Measurements from ENCODE around the gene GCNT4.
"Not testable (repeated sequence)": the region's sequence is repeated elsewhere in the genome, so short reads cannot be mapped to it uniquely, and the experiment has no call there.

Gene GCNT4, protein sequence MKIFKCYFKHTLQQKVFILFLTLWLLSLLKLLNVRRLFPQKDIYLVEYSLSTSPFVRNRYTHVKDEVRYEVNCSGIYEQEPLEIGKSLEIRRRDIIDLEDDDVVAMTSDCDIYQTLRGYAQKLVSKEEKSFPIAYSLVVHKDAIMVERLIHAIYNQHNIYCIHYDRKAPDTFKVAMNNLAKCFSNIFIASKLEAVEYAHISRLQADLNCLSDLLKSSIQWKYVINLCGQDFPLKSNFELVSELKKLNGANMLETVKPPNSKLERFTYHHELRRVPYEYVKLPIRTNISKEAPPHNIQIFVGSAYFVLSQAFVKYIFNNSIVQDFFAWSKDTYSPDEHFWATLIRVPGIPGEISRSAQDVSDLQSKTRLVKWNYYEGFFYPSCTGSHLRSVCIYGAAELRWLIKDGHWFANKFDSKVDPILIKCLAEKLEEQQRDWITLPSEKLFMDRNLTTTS

DNA sequence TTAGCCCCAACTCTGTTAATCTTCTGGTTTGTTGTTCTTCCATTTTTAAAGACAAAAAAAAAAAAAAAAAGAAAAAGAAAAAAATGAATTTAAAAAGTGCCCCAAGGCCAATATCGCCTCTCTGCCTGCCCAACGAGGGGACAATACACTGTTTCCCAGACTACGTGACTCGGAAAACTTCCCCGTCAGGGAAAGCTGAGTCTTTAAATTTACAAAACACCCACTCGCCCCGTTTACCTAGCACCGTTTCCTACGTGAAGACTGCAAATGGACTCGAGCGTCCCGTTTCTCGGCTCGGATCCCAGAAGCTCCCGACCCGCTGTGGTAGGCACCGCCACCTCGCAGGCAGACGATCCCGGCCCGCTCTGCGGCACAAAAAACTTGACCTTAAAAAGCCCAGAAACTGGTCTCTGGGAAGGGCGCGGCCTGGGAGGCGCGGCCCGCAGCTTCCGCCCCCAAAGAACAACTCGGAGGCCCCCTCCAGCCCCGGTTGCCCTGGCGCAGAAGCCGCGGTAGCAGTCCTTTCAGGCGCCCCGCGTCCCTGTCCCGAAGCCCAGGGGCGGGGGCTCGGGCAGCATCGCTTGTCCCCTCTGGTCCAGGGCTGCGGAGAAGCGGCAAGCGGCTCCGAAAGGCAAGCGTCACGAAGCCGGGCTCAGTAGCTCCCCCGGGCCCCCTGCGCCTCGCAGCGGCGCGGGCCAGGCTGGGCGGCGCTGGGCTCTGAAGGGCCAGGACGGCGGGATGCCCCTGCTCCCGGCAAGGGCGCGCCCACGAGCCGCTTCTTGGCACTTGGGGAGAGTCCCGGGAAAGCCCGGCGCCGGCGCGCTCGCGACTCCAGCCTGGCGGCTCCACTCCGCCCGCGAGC is at the start of gene GCNT4:
TSS of gene GCNT4 (minus strand) at position 367 of the 862 bp plus-strand sequence. CDS start 22,521 bp downstream, outside the sequence.
- DNase-seq (ENCODE audit: low read depth, low spot score): peak; percentile 71

DNA sequence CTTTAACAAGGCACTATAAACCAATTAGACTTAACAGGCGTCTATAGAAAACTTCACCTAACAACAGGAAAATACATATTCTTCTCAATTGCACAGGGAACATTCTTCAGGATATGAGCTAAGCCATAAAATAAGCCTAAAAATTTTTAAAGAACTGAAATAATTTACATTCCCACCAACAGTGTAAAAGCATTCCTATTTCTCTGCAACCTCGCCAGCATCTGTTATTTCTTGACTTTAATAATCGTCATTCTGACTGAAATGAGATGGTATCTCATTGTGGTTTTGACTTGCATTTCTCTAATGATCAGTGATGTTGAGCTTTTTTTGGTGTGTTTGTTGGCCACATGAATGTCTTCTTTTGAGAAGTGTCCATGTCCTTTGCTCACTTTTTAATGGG is 43.6 kb upstream of the GCNT4 start:
- not testable (repeated sequence) for DNase-seq (ENCODE audit: low read depth, low spot score)

DNA sequence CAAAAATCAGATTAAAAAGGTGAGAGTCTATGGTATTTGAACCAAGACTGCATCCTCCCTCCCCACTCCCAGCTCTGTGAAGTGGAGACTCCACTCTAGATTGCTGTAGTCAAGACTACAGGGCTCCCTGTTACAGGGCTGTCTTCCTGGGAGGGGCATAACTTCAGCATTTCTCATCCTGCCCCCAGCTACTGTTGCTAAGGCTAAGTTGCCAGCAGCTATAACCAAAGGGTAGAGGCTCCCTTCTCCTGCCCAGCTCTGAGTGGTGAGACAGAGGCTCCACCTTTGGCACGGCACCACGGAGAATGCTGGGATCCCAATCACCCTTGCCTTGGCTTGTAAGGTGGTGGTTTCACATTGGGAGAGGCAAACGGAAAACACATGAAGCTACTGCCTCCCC is 39.2 kb upstream of the GCNT4 start:
- no peak for DNase-seq (ENCODE audit: low read depth, low spot score)

DNA sequence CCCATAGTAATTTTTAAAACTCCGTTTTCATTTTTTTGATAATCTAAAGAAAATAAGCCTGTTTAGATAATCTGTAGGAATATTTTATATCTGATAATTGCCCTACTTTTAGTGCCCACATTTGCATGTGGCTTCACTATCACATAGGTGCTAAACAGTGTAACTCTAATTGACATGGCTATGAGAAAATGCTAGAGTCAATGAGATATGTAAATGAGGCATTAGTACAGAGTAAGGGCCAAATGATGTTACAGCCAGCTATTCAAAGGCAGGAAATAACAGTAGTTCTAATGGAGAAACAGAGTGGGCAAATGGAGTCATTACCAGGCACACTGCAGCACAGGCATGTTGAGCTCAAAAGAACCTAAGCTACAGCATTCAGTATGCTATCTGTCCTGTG is 37.3 kb upstream of the GCNT4 start:
- DNase-seq (ENCODE audit: low read depth, low spot score): no peak

DNA sequence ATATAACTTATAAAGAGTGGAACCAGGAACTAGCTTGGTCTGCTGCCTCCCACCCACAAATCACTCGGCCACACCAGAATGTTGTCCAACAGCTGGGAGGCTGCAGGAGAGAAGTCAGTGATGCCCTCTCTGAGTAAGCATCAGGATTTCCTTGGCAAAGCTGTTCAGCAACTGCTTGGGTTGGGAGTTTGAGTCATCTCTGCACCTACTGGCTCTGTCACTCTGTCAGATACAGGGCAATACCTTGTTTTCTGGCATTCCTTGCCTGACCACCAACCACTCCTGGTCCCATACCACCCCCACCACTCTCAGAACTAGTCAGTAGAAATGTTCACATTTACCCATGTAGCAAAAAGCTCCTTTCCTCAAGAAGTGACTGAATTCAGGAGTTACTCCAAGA is 36.8 kb upstream of the GCNT4 start:
- DNase-seq (ENCODE audit: low read depth, low spot score): no peak

DNA sequence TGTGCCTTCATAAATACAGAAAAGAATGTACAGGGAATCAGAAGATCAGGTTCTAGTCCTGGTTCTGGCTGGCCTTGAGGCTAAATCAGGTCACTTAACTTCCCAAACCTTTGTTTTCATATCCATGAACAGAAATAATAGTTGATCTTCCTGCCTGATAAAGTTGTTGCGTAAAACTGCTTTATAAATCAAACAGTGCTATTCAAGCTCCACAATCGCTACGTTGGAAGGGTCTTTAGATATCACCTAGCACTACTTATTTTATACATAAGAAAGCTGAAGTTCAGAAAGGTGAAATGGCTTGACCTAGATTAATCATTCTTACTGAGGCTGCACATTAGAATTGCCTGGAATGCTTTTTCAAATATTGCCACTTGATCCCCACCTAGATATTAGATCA is 36.3 kb upstream of the GCNT4 start:
- DNase-seq (ENCODE audit: low read depth, low spot score): no peak

DNA sequence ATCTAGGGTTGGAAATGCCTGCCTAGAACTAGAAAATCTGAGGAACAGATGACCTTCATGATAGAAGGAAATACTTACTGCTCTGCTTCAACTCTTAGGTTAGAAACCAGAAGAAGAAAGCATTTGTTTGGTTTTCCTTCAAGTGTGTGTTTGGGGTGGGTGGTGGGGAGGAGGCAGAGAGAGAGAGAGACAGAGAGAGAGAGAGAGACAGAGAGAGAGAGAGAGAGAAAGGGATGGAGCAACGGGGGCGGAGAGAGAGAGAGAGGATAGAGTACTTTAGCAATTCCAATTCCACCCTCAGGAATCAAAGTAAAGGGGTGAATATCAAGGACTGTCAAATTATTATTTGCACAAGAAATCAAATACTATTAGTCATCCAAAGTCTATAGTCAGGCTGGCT is 29.2 kb upstream of the GCNT4 start:
- no peak for DNase-seq (ENCODE audit: low read depth, low spot score)

DNA sequence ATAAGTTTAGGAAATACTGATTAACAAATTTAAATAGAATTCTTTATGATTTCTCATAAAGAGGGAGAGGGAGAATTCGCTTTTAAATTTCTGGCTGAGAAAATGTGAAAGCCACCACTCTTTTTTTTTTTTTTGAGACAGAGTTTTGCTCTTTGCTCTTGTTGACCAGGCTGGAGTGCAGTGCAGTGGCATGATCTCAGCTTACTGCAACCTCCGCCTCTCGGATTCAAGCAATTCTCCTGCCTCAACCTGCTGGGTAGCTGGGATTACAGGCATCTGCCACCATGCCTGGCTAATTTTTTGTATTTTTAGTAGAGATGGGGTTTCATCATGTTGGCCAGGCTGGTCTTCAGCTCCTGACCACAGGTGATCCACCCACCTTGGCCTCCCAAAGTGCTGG is 27.0 kb upstream of the GCNT4 start:
- DNase-seq (ENCODE audit: low read depth, low spot score): not testable (repeated sequence)

DNA sequence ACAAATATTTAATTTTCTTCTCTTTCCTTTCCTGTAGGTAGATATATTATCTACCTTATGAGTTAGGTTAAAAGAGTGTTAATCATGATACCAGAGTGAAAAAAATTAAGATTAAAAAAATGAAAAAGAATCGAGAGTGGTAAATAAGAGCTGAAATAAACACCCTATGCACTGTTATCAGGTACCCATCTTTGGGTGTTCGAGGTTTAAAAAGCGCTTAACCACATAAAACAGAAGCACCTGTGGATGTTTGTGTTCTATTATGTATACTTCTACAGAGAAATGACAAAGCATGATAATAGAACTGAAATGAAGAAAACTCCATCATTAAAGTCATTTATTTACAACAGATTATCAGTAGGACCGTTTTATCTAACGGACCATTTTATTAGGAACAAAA is 25.7 kb upstream of the GCNT4 start:
- DNase-seq (ENCODE audit: low read depth, low spot score): no peak

DNA sequence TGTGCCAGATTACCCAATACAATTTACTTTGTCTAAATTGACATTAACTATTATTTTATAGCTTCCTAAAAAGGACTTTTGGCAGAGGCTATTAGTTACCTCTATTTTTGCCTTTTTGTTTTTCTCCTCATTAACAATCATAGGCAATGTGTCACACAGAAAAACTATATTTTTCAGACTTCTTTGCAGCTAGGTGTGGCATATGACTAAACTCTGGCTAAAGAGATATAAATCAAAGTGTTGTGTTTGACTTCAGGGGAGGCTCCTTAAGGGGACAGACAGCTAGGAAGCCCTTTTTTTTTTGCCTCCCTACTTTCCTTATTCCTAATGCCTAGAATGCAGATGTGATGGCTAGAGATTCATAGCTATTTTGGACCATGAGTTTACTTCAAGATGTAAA is 19.7 kb upstream of the GCNT4 start:
- no peak for DNase-seq (ENCODE audit: low read depth, low spot score)

DNA sequence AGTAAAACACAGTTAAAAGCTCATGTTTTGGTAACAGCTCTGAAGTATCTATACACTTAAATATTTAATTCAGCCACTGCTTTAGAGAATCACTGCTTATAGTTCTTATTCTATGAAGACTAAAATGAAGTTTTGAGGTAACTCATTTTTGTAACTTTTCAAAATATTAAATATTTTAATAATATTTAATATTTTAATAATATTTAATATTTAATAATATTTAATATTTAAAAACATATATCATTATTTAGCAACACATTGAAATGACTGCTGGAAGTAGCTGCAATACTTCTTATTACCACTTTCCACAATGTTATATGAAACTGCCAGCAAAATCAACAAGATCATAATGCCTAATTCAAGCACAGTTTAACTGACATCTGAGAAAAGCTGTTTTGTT is 18.7 kb upstream of the GCNT4 start:
- no peak for DNase-seq (ENCODE audit: low read depth, low spot score)

DNA sequence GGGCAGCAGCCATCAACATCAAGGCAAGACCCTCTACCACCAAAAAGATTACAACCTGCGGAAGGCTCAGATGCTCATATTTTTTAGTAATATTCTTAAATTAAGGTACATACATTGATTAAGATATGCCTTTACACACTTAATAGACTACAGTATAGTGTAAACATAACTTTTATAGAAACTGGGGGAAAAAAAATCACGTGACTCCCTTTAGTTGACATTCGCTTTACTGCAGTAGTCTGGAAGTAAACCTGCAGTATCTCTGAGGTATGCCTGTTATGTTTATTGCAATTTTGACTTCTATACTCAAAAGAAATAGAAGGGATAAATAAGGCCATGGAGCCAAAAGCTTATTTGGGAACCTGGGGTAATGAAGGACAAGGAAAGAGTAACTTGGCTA is 15.1 kb upstream of the GCNT4 start:
- no peak for DNase-seq (ENCODE audit: low read depth, low spot score)

DNA sequence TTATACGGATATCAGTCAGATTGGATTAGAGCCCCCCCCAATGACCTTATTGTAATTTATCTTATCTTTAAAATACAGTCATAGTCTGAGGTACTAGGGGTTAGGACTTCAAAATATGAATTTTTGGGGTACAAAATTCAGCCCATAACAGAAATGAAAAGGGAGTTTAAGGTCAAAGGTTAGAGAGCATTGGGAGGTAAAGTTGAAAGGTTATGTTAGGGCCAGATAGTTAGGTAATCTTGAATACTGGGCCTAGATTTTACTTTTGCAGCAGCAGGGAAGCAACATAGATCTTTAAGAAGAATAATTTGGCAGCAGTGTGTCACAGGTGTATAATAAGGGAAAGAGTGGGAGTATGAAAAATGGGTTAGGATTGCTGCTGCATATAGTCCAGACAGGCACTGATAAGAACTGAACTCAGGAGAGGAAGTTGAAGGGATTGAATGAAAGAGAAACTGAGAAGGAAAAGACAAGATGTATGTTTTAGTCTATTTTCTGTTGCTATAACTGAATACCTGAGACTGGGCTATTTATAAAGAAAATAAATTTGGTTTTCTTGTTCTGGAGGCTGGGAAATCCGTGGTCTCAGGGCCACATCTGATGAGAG is 10.7 kb upstream of the GCNT4 start:
- DNase-seq (ENCODE audit: low read depth, low spot score): no peak

DNA sequence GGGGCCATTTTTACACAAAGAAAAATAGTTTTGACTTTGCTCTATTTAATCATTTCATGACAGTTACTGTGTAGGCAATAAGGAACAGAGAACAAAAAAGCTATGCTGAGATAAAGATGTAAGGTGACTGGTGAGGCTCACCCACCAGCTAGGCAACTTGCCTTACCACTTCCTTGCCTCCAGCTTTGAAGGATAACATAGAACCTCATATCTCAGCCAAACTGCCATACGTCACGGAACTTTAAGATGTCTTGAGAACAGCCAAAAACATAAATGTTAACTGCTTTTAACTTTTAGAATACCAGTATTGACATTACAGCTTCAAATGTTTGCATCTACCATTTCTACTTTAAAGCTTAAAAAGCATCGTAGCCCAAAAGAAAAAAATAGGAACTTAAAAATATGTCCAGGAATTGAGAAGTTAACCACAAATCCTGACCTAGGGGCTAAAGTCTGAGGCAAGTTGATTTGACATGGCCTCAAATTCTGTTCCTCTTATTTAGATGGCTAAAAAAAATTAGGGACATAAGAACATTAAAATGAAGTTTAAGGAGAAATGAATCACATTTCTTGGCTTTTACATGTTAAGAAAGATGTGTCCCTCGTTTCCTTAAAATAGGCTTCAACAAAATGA is 7.7 kb upstream of the GCNT4 start:
- no peak for DNase-seq (ENCODE audit: low read depth, low spot score)

DNA sequence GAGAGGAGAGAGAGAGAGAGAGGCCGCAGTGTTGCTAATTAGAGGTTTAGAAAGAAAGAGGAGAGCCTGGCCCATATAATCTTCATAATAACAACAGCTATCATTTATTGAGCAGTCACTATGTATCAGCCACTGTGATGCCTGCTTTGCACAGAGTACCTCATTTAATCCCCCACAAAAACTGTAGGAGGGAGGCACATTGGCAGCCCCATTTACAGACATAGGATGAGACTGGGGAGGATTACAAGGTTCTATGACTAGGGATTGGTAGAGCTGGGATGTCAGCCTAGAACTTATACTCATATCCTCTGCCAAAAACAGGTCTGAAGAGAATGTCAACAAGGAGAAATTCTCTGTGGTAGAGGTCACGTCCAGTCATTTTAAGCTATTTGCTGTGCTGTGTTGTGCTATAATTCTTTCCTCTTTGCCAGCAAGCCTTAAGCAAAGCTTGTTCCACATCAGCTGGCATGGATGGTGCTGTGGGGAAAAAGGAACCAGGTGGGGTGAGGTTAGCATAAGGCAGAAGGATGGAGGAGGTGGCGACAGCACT is 6.7 kb upstream of the GCNT4 start:
- DNase-seq (ENCODE audit: low read depth, low spot score): no peak

DNA sequence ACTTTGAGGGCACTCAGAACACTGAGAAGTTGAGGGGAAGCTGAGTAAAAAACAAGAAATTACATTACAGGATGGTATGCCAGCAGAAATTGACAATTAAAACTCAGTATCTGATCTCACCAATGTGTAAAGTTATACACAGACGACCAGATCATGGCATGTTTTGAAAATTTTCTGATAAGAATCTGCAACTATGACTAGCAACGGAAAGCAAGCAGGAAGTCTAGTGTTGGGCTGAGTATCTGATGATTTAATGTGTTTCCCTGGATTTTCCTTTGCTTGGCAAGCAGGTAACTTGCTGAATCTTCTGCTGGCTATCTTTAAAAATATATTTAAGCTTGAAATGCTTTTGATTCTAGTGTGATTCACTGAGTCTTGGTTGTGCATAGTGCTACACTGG is 5.2 kb upstream of the GCNT4 start:
- DNase-seq (ENCODE audit: low read depth, low spot score): no peak

DNA sequence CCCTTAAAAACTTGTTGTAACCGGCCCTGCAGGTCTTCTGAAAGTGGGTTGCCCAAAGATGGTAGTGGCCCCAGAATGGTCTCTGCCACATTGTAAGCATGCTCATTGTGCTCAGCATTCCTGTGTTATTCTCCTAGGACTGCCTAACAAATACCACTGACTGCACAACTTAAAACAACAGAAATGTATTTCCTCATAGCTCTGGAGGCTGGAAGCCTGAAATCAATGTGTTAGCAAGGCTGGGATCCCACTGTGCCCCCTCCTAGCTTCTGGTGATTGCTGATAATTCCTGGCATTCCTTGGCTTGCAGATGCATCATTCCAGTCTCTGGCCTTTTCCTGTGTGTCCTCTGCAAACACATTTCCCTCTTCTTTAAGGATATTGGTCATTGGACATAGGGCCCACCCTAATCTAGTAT is 3.4 kb upstream of the GCNT4 start:
- peak; percentile 37 for DNase-seq (ENCODE audit: low read depth, low spot score)

DNA sequence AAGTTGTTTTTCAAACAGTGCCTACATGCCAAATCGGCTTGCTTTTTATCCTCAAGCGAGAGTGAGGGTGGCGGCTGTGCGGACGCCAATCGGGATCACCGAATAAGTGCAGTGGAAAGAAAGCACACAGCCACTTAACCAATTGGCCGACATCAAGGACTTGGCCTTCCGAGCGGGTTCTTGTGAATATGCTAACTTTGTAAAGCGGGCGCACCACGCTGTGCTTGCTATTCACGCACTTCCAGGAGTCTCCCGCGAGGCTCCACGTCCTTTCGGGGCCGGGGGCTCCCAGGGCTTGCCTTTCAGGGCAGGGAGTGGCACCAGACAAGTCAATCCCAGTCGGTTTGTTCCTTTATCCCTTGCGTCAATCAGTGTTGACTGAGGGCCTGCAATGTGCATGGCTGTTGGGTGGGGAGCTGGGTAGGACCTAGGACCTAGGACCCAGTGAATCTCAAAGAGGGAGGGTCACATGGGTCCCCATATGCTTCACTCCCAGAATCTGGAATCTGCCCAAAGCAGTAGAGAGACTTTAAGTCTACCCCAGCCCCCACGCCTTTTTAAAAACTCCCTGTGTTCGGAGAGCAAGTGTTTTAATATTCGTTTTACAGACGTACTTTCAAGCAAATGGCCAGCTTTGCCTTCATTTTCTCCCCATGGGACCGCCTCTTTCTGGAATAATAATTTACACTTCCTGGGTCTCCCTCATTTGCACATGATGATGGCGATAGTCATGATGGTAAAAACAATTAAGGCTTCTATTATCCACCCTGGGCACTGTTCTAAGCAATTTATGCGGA is 2.0 kb upstream of the GCNT4 start:
- DNase-seq (ENCODE audit: low read depth, low spot score): peak; percentile 65

DNA sequence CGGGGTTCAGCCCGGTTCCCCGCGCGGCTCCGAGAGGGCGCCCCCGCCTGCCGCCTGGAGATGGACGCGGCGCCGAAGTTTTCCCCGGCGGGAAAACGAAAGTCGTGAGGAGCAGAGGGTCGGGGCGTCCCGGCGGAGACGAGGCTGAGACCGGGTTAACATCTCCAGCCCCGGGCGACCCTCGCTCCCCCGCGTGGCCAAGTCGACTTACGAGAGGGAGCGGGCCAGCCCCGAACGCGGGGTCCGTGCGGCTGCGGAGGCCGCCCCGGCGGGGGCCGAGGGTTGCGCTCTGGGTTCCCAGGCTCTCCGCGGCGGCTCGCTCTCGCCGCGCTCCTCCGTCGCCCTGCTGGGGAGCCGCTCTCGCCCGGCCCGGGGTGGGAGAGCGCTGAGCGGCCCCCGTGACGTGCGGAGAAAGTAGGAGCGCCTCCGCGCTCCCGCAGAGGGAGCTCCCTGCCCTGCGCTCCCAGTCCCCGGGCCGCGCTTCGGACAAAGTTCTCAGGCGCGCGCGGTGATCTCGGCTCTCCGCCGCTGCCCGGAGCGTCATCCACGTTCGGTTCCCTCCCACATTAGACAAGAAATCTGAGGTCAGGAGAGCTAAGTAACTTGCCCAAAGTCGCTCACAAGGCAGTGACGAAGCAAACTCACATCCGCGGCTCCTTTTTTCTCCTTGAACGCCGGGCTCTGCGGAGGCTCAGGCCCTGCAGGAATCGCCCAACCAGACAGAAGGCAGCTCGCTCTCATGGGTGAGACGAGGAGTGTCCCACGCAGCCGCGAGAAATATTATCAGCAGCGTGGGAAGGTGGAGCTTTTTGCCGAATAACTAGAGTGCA is 1.2 kb upstream of the GCNT4 start:
- peak; percentile 84 for DNase-seq (ENCODE audit: low read depth, low spot score)

DNA sequence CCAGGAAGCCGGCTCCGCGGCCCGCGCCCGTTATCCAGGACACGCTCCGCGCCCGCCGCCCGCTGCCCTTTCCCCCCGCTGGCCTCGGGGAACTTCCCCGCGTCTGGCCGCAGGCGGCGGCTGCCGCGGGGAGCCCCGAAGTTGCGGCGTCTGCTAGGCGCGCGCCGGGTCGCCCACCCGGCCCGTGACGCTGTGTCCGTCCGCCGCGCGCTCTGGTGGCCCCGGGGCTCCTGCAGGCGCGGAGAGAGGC is 621 bp upstream of the GCNT4 start:
- no peak for DNase-seq (ENCODE audit: low read depth, low spot score)

Data from astrocyte of the hippocampus (primary cell).